ENCODE results near the gene C1QTNF8. TPM values are rescaled to one million over a fixed set of nuclear protein-coding genes. Genes with fewer than 3 reads are reported as not detected.
"Not testable (repeated sequence)": the region's sequence is repeated elsewhere in the genome, so short reads cannot be mapped to it uniquely, and the experiment has no call there.

The C1QTNF8 gene
- total RNA-seq, 1 donor from 2014 or later = not detected

- POLR2A ChIA-PET = no interaction called here
- CTCF ChIA-PET = no interaction called here
These were observed 1.9 kb downstream of the C1QTNF8 start for GRCh38 chr16:1094124-1094479.

DNA sequence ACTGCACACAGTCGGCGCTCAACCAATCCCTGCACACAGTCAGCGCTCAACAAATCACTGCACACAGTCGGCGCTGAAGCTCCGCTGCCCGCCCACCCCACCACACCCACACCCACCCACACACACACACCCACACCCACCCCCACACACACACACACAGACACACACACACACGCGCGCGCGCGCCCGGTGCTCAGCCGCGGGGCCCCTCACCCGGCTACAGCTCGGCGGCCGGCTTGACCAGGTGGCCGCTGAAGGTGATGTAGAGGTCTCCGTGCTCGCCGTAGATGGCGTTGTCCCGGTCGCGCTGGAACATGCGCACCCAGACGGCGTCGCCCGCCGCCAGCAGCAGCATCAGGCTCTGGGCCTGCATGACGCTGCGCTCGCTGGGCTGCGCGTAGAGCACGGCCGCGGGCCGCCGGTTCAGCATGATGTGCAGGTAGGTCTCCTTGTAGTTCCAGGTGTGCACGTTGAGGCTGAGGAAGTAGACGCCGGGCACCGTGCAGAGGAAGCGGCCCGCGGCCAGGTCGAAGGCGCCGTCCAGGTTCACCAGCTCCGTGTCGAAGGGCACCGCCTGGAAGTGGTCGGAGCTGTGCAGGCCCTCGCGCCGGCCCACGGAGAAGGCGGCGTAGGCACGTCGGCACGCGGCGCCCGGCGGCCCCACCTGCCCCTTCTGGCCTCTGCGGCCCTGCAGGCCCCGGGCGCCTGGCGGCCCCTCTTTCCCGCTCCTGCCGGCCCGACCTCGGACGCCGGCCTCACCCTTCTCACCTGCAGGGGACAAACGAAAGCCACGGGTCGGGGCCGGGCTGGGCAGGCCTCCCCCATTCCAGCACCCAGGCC is 2.5 kb downstream of the C1QTNF8 start:
- TF ChIP-seq, protein P1, sequence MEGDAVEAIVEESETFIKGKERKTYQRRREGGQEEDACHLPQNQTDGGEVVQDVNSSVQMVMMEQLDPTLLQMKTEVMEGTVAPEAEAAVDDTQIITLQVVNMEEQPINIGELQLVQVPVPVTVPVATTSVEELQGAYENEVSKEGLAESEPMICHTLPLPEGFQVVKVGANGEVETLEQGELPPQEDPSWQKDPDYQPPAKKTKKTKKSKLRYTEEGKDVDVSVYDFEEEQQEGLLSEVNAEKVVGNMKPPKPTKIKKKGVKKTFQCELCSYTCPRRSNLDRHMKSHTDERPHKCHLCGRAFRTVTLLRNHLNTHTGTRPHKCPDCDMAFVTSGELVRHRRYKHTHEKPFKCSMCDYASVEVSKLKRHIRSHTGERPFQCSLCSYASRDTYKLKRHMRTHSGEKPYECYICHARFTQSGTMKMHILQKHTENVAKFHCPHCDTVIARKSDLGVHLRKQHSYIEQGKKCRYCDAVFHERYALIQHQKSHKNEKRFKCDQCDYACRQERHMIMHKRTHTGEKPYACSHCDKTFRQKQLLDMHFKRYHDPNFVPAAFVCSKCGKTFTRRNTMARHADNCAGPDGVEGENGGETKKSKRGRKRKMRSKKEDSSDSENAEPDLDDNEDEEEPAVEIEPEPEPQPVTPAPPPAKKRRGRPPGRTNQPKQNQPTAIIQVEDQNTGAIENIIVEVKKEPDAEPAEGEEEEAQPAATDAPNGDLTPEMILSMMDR (IDR thresholded peaks at IDR 0.05) = no peak
- H3K27me3 Mint-ChIP-seq = peaks cover 3% of the 10 kb centered on the region

More at GRCh38 chr16:1094124-1094479, 1.9 kb downstream of the C1QTNF8 start:
- DNase-seq (no peak), ATAC-seq (ENCODE audit: low read depth) (no peak)
- Mint-ChIP-seq H3K27me3 (peaks cover under 1% of the 10 kb centered on the region), H3K9me3 (no peaks in the 10 kb centered on the region), H3K4me3 (no peak overlapping the region), H3K36me3 (ENCODE audit: low read depth) (no peaks in the 10 kb centered on the region), H3K27ac (no peak overlapping the region), H3K4me1 (no peaks in the 10 kb centered on the region)
- TF ChIP-seq, protein P1 (IDR thresholded peaks at IDR 0.05) = no peak
- intact Hi-C loops (cut with micrococcal nuclease) = no loop called here

GRCh38 chr16:1092685-1093283 is 3.3 kb downstream of the C1QTNF8 start:
- H3K27ac Mint-ChIP-seq; ATAC-seq (ENCODE audit: low read depth); H3K27me3 Mint-ChIP-seq; H3K36me3 Mint-ChIP-seq (ENCODE audit: low read depth); H3K4me3 Mint-ChIP-seq; intact Hi-C loops (cut with micrococcal nuclease); POLR2A ChIA-PET; H3K4me1 Mint-ChIP-seq; H3K9me3 Mint-ChIP-seq; CTCF ChIA-PET; DNase-seq: not testable (repeated sequence)

More for the DNA sequence above, 2.5 kb downstream of the C1QTNF8 start:
- ChIA-PET CTCF (no interaction called here), POLR2A (no interaction called here)
- intact Hi-C loops (cut with micrococcal nuclease) = no loop called here
- H3K36me3 Mint-ChIP-seq (ENCODE audit: low read depth) = no peaks in the 10 kb centered on the region
- no peak overlapping the region for H3K27ac Mint-ChIP-seq
- no peaks in the 10 kb centered on the region for H3K4me1 Mint-ChIP-seq
- DNase-seq = no peak
- H3K9me3 Mint-ChIP-seq = no peaks in the 10 kb centered on the region
- H3K4me3 Mint-ChIP-seq = no peak overlapping the region
- ATAC-seq (ENCODE audit: low read depth) = peak; percentile 40

DNA sequence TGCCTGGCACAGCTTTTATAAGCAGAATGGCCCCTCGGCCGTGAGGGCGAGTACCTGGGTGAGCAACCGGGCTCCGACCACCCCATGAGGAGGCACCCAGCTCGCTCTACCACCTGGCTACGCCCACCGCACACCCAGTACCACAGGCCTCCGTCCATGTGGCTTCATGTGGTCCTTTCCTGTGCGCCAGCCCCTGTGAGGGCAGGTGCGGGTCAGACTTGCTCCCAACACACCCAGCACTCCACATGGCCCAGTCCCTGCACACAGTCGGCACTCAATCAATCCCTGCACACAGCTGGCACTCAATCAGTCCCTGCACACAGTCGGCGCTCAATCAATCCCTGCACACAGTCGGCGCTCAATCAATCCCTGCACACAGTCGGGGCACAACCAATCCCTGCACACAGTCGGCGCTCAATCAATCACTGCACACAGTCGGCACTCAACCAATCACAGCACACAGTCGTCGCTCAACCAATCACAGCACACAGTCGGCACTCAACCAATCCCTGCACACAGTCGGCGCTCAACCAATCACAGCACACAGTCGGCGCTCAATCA is 4.0 kb downstream of the C1QTNF8 start:
- TF ChIP-seq, protein P1 (IDR thresholded peaks at IDR 0.05) = no peak
- ATAC-seq (ENCODE audit: low read depth) (no peak), DNase-seq (no peak)
- H3K27me3 Mint-ChIP-seq = peaks cover 9% of the 10 kb centered on the region
- ChIA-PET CTCF (no interaction called here), POLR2A (no interaction called here)
- no peak overlapping the region for H3K4me3 Mint-ChIP-seq
- no peaks in the 10 kb centered on the region for H3K4me1 Mint-ChIP-seq
- H3K36me3 Mint-ChIP-seq (ENCODE audit: low read depth) = no peaks in the 10 kb centered on the region
- intact Hi-C loops (cut with micrococcal nuclease) = no loop called here
- H3K27ac Mint-ChIP-seq = no peak overlapping the region
- no peaks in the 10 kb centered on the region for H3K9me3 Mint-ChIP-seq

DNA sequence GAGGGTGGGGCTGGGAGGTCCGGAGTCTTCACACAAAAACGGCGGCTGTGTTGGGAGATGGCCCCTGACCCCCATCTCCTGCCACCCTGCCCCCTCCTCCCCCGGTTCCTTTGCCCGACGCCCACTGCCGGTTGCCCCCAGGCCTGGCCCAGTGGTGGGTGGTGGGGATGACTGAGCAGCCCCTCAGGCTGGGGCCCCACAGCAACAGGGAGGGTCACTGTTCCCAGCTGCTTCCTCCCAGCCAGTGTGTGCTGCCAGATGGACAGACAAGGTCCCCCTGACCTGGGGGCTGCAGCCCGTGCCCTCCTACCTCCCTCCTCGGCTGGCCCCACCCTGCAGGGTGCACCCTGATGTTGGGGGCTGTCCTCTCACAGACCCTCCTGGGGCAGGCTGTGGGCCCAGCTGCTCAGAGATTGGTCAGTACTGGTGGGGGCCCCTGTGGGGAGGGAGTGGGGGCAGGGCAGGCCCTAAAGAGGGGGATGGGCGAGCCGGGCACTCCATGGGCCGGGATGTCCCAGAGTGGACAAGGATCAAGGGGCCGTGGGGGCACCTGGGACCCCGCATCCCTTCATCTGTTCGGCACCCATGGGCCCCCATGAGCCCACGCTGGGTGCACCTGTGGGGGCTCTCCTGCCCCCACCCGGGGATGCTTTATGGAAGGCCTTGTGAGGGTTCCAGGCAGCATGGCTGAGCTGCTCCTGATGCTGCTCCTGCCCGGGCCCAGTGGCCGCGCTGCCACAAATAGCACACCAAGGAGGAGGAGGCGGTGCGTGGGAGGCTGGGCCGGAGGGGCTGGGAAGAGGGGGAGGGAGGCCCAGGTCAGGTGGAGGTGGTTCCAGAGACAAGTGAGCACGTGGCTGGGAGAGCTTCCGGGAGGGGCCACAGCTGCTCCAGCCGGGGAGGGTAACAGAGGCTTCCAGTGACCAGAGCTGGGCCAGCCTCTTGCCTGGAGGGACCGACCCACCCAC is 5.1 kb downstream of the C1QTNF8 start:
- Mint-ChIP-seq H3K4me3 (no peak overlapping the region), H3K36me3 (ENCODE audit: low read depth) (no peaks in the 10 kb centered on the region), H3K27me3 (peaks cover 9% of the 10 kb centered on the region), H3K4me1 (no peaks in the 10 kb centered on the region), H3K27ac (no peak overlapping the region), H3K9me3 (no peaks in the 10 kb centered on the region)
- POLR2A ChIA-PET = no interaction called here
- TF ChIP-seq, protein P1 (IDR thresholded peaks at IDR 0.05) = no peak
- ATAC-seq (ENCODE audit: low read depth) (no peak), DNase-seq (no peak)
- CTCF ChIA-PET = no interaction called here
- intact Hi-C loops (cut with micrococcal nuclease) = no loop called here

Data from activated B cell treated with CpG ODN at 0.5 μM for 24 hours (primary cell).